ENCODE measurements around the gene TMEM238. TPM values are rescaled to one million over a fixed set of nuclear protein-coding genes. Genes with fewer than 3 reads are reported as not detected.
"Not testable (repeated sequence)": the region's sequence is repeated elsewhere in the genome, so short reads cannot be mapped to it uniquely, and the experiment has no call there.

The TMEM238 gene
- total and polyA plus RNA-seq, 2 experiments from 2014 or later, result 0.97 TPM; not detected in 1

GRCh38 chr19:55426042-55426441 lies 42.0 kb upstream of the TMEM238 start:
- Histone ChIP-seq H4K20me1 (ENCODE audit: insufficient read depth) (no peaks in the 10 kb centered on the region), H3K36me3 (ENCODE audit: low read depth) (no peaks in the 10 kb centered on the region), H3K9me3 (ENCODE audit: low read depth) (no peaks in the 10 kb centered on the region), H3K27me3 (replicated peaks; ENCODE audit: insufficient read depth) (peaks cover 27% of the 10 kb centered on the region; the same call in 1 of the 2 replicates), H3K4me2 (ENCODE audit: unreplicated experiment) (no peak overlapping the region), H3F3A (ENCODE audit: insufficient read depth) (no peaks in the 10 kb centered on the region), H3K4me3 (no peak overlapping the region), H3K79me2 (ENCODE audit: insufficient read depth) (no peaks in the 10 kb centered on the region), H3K9ac (no peak overlapping the region), H3K27ac (no peak overlapping the region), H3K4me1 (ENCODE audit: insufficient read depth) (no peaks in the 10 kb centered on the region), H2AFZ (no peak overlapping the region), H3K9me2 (ENCODE audit: insufficient read depth) (no peaks in the 10 kb centered on the region)
- no peak for DNase-seq
- in situ Hi-C loops (cut with MboI), result no loop called here
- TF ChIP-seq EZH2 (IDR thresholded peaks at IDR 0.05; ENCODE audit: insufficient read depth, poor library complexity, severe bottlenecking) (no peak), EZH2phosphoT487 (IDR thresholded peaks at IDR 0.05; ENCODE audit: insufficient read depth, low read depth) (no peak)
- 21 to 24% methylated on average over 2 of the region's 2 CpGs for WGBS, 2 experiments (ENCODE audit: low coverage in 1 of 2, low lambda C conversion rate in 2 of 2, missing lambda C conversion rate in 2 of 2)

GRCh38 chr19:55424518-55424917 lies 40.4 kb upstream of the TMEM238 start:
- no peak overlapping the region for H3K4me2 ChIP-seq (ENCODE audit: unreplicated experiment)
- H3F3A ChIP-seq (ENCODE audit: insufficient read depth), result no peaks in the 10 kb centered on the region
- no peaks in the 10 kb centered on the region for H3K79me2 ChIP-seq (ENCODE audit: insufficient read depth)
- in situ Hi-C loops (cut with MboI), result no loop called here
- no peak overlapping the region for H3K9ac ChIP-seq
- H3K27me3 ChIP-seq (replicated peaks; ENCODE audit: insufficient read depth), result peaks cover 27% of the 10 kb centered on the region; the same call in 1 of the 2 replicates
- no peak overlapping the region for H3K27ac ChIP-seq
- no peaks in the 10 kb centered on the region for H3K9me2 ChIP-seq (ENCODE audit: insufficient read depth)
- no peaks in the 10 kb centered on the region for H3K4me1 ChIP-seq (ENCODE audit: insufficient read depth)
- 41 to 43% methylated on average over 3 of the region's 3 CpGs for WGBS, 2 experiments (ENCODE audit: low coverage in 1 of 2, low lambda C conversion rate in 2 of 2, missing lambda C conversion rate in 2 of 2)
- no peaks in the 10 kb centered on the region for H4K20me1 ChIP-seq (ENCODE audit: insufficient read depth)
- no peaks in the 10 kb centered on the region for H3K36me3 ChIP-seq (ENCODE audit: low read depth)
- no peaks in the 10 kb centered on the region for H3K9me3 ChIP-seq (ENCODE audit: low read depth)
- no peak overlapping the region for H2AFZ ChIP-seq
- TF ChIP-seq EZH2phosphoT487 (IDR thresholded peaks at IDR 0.05; ENCODE audit: insufficient read depth, low read depth) (no peak), EZH2 (IDR thresholded peaks at IDR 0.05; ENCODE audit: insufficient read depth, poor library complexity, severe bottlenecking) (no peak)
- no peak overlapping the region for H3K4me3 ChIP-seq
- no peak for DNase-seq

GRCh38 chr19:55423225-55424005 lies 39.3 kb upstream of the TMEM238 start:
- no peak overlapping the region for H3K4me2 ChIP-seq (ENCODE audit: unreplicated experiment)
- DNase-seq, result no peak
- no peaks in the 10 kb centered on the region for H3K79me2 ChIP-seq (ENCODE audit: insufficient read depth)
- no peak overlapping the region for H3K9ac ChIP-seq
- H3K9me2 ChIP-seq (ENCODE audit: insufficient read depth), result no peaks in the 10 kb centered on the region
- H2AFZ ChIP-seq, result no peak overlapping the region
- in situ Hi-C loops (cut with MboI), result no loop called here
- WGBS, 2 experiments (ENCODE audit: low coverage in 1 of 2, low lambda C conversion rate in 2 of 2, missing lambda C conversion rate in 2 of 2), result 11 to 15% methylated on average over 13 of the region's 13 CpGs
- no peaks in the 10 kb centered on the region for H3K4me1 ChIP-seq (ENCODE audit: insufficient read depth)
- TF ChIP-seq EZH2 (IDR thresholded peaks at IDR 0.05; ENCODE audit: insufficient read depth, poor library complexity, severe bottlenecking) (no peak), EZH2phosphoT487 (IDR thresholded peaks at IDR 0.05; ENCODE audit: insufficient read depth, low read depth) (no peak)
- no peaks in the 10 kb centered on the region for H4K20me1 ChIP-seq (ENCODE audit: insufficient read depth)
- H3K27ac ChIP-seq, result no peak overlapping the region
- H3K9me3 ChIP-seq (ENCODE audit: low read depth), result no peaks in the 10 kb centered on the region
- peaks cover 27% of the 10 kb centered on the region; the same call in 1 of the 2 replicates for H3K27me3 ChIP-seq (replicated peaks; ENCODE audit: insufficient read depth)
- H3F3A ChIP-seq (ENCODE audit: insufficient read depth), result no peaks in the 10 kb centered on the region
- no peak overlapping the region for H3K4me3 ChIP-seq
- no peaks in the 10 kb centered on the region for H3K36me3 ChIP-seq (ENCODE audit: low read depth)

- WGBS, 2 experiments (ENCODE audit: low coverage in 1 of 2, low lambda C conversion rate in 2 of 2, missing lambda C conversion rate in 2 of 2), result 31 to 38% methylated on average over 4 of the region's 4 CpGs
- H2AFZ ChIP-seq; H3K4me1 ChIP-seq (ENCODE audit: insufficient read depth); H3K36me3 ChIP-seq (ENCODE audit: low read depth); H3K9me3 ChIP-seq (ENCODE audit: low read depth); H3K79me2 ChIP-seq (ENCODE audit: insufficient read depth); H3F3A ChIP-seq (ENCODE audit: insufficient read depth); H3K9ac ChIP-seq; H3K4me2 ChIP-seq (ENCODE audit: unreplicated experiment); in situ Hi-C loops (cut with MboI); H3K4me3 ChIP-seq; H3K9me2 ChIP-seq (ENCODE audit: insufficient read depth); H4K20me1 ChIP-seq (ENCODE audit: insufficient read depth); DNase-seq; H3K27ac ChIP-seq: not testable (repeated sequence)
- H3K27me3 ChIP-seq (replicated peaks; ENCODE audit: insufficient read depth), result peaks cover 25% of the 10 kb centered on the region; the same call in 1 of the 2 replicates
These were observed 37.2 kb upstream of the TMEM238 start for GRCh38 chr19:55421281-55421680.
